ENCODE data around the gene CACNA2D2.

DNA sequence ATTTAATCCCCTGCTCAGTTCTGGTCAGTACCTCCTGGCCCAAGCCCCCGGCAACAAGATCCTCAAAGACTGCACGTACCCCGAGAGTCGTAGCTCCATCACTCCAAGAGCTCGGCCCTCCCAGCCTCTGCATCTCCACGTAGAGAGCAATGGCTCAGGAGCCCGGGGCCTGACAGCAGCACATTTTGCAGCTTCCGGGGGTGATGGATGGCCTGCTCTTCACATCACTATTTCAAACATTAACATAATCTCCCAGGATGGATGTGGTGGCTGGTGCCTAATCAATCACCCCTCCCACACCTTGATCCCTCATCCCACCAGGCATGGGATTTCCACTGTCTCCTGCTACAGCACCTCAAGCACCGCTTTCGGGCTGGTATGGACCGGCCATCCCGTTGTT lies 28.1 kb downstream of the CACNA2D2 start:
- TF ChIP-seq, protein P1, sequence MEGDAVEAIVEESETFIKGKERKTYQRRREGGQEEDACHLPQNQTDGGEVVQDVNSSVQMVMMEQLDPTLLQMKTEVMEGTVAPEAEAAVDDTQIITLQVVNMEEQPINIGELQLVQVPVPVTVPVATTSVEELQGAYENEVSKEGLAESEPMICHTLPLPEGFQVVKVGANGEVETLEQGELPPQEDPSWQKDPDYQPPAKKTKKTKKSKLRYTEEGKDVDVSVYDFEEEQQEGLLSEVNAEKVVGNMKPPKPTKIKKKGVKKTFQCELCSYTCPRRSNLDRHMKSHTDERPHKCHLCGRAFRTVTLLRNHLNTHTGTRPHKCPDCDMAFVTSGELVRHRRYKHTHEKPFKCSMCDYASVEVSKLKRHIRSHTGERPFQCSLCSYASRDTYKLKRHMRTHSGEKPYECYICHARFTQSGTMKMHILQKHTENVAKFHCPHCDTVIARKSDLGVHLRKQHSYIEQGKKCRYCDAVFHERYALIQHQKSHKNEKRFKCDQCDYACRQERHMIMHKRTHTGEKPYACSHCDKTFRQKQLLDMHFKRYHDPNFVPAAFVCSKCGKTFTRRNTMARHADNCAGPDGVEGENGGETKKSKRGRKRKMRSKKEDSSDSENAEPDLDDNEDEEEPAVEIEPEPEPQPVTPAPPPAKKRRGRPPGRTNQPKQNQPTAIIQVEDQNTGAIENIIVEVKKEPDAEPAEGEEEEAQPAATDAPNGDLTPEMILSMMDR (conservative IDR thresholded peaks at IDR 0.05 in 1 of 2, IDR thresholded peaks at IDR 0.05 in 1 of 2; ENCODE audit: extremely low read depth in 1 of 2, insufficient read depth in 1 of 2, low read depth in 1 of 2, low read length in 2 of 2) = no peak
- no peak for TF ChIP-seq EZH2 (IDR thresholded peaks at IDR 0.05; ENCODE audit: borderline replicate concordance, low read length)

Measured in mammary epithelial cell (primary cell).